ENCODE data around the gene SFRP2. TPM values are rescaled to one million over a fixed set of nuclear protein-coding genes. Genes with fewer than 3 reads are reported as not detected.

The SFRP2 gene
- polyA plus RNA-seq, 12 donors, result 18.0 to 187 (median 52.8) TPM; not detected in 1

DNA sequence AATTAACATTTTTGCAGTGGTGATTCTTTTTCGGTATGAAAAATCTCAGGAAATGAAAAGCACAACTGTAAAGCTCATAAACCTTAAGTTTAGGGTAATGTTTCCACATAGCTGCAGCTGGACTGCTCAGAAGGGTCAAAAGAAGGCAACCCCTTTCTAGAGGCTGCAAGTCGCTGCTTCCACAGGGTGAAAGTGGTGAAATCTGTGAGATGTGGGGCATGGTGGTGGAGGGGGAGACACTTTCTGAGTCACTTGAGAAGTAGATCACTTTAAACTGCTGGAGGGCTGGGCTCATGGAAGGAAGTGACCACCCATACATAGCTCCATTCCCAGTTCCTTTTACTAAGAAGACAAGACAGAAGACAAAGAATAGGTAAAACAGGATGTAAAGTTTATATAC is 8.7 kb downstream of the SFRP2 start:
- no peak for DNase-seq

DNA sequence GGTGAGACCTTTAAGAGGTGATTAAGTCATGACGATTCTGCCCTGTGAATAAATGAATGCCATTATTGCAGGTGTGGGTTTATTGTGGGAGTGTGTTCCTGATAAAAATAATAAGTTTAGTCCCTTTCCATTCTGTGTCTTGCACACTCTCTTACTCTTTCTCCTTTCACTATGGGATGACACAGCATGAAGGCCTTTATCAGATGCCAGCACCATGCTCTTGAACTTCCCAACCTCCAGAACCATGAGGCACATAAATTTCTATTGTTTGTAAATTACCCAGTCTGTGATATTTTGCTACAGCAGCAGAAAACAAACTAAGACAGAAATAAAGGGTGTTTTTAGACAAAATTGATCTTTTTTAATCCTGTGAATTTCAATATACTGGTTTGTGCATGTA is 10.5 kb downstream of the SFRP2 start:
- no peak for DNase-seq

DNA sequence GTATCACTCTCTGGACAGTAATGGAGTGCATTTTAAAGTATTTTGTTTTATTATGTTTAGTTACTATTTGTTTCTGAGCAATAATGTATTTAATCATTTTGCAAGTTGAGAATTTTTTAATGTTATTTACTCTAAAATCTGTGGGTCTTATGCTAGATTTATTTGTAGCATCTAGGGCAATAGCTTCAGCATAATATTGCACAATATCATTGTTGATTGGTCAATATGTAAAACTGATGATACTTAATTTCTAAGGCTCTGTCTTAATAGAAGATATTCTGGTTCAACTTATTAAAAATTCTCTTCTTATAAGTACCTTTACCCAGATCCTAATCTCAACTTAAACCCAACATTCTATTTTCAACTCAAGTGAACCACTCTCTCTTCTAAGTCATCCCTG is 11.5 kb downstream of the SFRP2 start:
- DNase-seq, result no peak

DNA sequence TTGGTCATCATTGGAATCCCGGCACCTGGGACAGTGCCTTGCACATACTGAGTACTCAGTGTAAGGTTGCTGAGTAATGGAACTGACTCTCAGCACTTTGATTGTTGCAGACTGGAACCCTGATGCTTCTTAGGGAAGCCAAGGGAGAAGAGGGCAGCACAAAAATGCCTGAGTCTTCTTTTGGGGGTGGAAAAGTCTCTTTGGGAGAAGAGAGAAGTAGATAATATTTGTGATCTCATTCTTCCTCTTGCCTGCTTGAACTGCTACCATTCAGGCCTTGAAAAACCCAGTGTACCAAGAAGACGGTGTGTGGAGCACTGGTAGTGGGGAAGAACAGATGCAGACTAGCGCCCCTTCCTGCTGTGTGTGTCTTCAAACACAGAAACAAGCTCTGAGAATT is 12.3 kb downstream of the SFRP2 start:
- no peak for DNase-seq

DNA sequence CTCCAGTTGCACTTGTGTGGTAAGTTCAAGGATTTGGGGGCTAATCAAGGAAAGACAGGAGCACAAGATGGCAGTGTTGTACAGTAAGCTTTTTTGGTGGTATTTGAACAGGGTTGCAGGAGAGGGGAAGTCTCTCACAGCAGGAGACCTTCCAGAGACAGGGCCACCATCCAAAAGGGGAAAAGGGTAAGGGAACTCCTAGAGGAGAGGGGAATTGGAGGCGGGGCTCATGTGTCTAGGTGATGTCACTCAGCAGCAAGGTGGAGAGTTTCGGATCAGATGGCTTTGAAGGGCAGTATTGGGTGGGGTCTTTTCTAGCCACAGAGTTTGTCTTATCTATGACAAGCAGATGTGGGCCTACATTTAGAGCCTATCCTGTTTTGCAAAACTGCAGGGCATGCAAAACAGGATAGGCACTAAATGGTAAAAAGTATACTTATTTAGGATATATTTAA is 15.6 kb downstream of the SFRP2 start:
- DNase-seq, result no peak

DNA sequence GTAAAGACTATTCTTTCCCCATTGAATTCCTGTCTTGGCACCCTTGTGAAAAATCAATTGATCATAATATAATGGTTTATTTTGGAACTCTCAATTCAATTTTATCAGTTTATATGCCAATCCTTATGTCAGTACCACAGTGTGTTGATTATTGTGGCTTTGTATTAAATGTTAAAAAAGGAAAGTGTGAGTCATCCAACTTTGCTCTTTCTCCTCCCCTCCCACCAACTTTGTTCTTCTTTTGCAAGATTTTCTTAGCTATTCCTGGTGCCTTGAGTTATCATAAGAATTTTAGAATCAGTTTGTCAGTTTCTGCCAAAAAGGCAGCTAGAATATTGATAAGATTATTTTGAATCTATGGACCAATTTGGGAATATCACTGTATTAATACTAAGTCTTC is 17.8 kb downstream of the SFRP2 start:
- no peak for DNase-seq

DNA sequence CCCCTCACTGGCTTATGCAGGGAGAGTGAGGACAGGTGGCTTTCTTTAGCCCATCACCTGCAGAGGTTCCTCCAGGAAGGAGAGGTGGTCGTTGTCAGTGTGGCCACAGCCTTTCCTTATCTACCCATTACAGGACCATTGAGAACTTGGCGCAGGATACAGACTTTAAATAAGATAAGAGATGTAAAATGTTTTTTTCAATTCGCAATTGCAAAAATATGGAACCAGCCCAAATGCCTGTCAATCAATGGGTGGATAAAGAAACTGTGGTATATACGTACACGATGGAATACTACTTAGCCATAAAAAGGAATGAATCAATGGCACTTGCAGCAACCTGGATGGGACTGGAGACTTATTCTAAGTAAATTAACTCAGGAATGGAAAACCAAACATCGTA is 22.1 kb downstream of the SFRP2 start:
- no peak for DNase-seq

DNA sequence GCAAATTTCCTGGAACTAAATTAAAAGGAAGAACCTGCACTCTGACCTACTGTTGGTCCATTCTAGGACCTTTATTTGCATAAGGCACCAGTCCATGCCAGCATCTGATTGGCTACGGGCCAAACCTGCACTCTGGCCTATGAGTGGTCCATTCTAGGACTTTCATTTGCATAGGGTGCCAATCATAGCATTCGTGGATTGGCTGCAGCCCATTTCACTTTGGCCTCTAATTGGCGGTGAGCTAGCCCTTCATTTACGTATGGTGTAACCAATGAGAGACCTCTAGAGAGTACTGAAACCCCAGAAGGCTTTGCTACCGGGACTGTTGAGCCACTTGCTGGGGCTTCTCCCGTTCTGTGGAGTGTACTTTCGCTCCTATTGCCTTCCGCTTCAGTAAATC is 23.0 kb downstream of the SFRP2 start:
- no peak for DNase-seq

DNA sequence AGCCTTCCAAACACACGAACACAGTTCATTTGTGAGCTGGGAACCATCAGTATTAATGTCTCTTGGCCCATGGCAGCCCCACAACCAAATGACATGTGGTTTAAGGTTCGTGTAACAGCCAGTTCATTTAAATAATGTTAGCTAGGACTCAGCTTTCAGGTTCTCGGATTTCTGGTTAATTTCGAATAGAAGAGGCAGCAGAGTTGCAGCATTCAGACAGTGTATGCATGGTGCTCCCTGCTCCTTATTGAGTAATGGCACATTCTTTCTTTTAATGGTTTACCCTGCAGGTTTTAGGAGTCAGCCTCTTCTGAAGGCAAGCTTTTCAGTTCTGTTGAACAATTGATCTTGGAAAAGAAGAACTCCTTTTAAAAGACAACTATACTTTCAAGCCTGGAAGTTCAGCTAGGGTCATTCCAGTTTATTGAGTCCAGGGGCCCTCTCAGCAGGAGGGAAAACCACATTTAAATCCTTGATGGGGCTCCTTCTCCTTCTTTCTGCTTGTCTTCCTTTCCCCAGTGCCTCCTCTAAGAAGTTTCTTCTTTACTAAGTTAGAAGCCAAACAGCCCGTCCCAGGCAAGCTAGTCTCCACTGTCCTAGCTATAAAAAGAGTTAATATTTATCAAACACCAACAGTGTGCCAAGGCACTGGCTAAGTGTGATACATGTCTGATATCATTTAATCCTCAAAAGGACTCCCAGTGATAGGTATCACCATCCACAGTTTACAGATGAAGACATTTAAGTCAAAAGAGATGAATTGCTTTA is 24.1 kb downstream of the SFRP2 start:
- DNase-seq, result no peak

DNA sequence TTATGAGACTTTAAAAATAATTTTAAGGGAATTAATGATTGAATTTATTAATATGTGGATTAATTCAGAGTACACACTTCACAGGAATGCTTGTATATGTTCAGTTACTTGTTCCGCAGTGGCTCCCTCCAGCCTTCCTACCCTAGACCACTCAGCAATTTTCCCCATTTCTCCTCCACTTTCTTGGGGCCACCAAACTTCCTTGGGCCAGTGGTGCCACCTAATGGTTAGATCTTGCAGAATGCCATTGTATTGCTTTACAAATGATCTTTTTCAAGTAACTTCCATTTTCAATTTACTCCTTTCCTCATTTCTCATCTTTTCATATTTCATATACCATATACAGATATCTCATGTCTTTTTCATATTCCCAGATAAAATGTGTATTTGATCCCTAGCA is 25.5 kb downstream of the SFRP2 start:
- no peak for DNase-seq

DNA sequence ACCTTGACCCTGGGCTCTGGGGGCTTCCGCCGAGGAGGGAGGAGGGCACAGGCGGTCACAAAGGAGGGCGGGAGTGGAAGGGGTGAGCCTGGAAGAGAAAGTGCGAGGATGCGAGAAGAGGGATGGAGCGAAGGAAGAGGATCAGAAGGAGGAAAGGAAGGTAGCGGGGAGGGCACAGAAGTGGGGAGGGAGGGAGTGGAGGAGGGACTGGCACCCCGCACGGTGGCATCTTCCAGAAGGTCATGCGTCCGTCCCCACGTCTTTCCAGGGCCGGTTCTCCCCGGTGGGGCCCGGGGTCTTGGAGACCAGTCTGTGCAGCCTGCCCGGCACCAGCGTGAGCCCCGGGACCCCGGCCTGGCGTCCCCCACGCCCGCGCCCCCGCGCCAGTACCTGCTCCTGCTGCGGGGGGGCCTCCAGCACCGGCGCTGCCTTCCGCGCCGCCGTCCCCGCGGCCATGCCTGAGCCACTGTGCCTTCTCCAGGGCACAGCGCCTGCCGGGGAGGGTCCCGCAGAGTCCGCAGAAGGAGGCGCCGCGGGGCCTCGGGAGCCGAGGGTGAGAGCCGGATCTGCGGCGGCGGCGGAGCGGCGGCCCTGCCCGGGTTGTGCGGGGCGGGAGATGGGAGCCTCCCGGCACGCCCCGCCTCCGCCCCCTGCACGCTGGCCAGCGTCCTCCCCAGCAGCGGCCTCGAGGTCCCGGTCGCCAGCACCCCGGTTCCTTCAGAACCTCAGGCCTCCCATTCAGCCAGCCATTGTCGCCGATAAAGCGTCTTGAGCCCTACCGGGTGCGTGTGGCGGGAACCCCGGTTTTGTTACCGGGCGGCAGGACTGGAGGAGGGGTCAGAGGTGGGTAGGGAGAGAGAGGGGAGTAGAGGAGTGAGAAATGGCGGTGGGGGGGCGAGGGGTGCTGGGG is 29.2 kb downstream of the SFRP2 start, which contains the start of gene RNF175:
RNF175 (minus strand) TSS at position 618 of the 910 bp plus-strand sequence; CDS start at position 456, 162 bp downstream.
- DNase-seq, result no peak

DNA sequence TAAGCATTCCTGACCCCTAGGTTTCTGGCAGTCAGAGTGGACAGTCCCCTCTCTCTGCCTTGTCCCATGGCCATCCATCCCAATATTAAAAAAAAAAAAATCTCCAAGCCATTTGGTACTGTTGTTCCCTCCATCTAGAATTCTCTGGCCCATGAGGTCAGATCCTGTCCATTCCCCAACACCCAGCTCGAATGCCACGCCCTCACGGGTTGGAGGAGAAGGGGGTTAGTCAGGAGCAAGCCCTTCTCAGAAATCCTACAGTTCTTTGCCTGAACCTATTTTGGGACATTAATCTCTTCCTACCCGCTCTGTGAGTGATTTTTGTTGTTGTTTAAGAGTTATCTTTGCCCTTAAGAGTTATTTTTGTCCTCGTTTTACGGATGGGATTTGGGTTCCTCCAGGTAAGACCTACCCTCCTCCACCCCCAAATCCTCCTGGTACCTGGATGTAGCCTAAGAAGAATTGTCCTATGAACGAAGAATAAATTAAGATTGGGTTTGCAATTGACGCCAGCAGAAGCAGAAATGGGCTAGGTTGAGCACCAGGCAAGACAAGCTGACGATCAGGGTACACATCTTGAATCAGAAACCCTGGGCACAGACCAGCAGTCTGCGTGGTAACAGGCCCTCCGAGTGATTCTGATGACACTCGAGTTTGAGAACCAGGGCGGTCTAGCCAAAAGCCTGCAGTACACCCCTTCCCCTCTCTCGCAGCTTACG is 30.0 kb downstream of the SFRP2 start:
- DNase-seq, result no peak

DNA sequence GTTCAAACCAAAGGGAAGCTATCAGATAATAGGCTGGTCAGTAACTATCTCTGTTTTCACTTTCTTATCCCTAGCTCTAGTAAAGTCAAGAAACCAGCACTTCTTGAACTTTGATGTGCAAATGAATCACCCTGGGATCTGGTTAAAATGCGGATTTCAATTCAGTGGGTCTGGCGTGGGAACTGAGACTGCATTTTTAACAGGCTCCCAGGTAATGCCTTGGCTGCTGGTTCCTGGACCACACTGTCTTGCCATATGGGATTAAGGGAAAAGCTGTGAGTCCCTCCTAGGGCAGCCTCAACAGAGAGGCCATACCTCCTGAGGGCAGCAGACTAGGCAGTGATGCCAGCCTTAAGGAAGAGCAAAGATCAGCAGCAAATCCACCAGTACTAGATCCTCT is 30.7 kb downstream of the SFRP2 start:
- no peak for DNase-seq

DNA sequence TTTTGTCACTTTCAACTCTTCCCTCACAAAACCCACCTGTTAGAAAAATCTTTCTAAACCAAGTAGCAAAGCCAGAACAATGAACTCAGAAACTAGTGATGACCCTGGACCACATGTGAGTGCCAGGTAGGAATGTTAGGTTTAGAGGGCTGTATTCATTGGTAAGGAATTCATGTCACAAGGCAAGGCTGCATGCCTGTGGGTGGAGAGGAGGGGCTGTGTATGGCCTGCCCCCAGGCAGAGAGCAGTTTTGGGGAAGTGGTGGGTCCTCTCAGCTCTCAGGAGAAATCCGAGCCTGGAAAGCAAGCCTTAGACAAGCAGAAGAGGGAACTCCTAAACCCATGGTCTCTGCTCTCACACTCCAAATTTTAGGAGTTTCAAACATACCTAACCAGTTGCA is 31.5 kb downstream of the SFRP2 start:
- DNase-seq, result no peak

DNA sequence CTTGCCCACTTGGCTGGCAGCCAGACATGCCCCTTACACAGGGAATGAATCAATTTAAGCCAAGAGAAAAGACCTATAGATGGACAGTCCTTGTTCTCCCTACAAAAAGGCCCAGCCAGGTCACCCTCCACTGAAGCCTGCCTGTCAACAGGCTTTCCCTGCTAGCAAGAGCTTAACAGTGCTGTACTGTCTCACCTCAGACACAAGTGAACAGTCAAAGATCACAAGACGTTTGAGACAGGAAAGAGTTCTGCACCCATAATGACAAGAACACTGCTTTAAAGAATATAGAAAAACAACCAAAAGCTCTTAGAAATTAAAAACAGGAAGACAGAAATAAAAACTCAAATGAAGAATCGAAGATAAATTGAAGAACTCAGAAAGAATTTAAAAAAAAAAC is 33.7 kb downstream of the SFRP2 start:
- no peak for DNase-seq

DNA sequence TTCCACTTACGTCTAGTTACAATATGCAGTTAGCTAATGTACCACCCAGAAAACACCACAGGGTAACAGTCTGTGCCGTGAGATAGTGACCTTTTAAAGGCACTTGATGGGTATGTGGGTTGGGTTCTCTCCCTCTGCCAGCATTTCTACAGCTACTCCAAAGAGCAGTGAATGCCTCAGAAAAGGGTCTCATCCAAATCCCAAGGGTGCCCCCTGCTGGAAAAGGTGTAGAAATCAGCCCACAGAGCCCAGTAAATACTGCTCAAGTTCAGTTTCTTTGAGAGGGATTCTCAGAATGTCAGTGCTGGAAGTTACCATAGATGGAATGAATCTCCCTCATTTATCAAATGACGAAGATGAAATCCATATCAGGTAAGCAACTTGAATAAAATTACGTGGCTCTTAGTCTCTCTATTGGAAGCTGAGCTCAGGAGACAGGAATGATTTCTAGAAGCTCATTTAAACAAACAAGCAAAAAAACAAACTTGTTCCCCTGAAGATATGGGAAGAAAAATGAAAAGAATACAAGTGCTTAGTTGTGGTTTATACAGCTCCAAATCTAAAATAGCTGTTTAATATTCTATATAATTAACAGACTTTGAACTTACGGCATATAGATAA is 38.6 kb downstream of the SFRP2 start:
- DNase-seq, result peak; percentile 67

DNA sequence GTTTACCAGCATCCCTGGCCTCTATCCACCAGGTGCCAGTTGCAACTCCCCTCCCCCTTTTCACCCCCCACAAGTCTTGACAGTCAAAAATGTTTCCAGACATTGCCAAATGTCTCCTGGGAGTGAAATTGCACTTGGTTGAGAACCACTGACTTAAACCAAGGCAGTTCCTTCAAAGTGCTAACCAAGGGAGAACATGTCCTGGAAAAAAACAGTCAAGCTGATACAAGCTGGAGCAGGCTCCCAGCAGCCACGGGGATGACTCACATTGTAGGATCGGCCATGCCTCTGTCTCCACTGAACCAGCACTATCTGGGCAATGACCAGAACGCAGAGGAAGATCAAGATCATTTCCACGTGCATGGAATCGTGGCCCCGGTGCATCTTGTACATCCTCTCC is 40.5 kb downstream of the SFRP2 start:
- DNase-seq, result no peak

DNA sequence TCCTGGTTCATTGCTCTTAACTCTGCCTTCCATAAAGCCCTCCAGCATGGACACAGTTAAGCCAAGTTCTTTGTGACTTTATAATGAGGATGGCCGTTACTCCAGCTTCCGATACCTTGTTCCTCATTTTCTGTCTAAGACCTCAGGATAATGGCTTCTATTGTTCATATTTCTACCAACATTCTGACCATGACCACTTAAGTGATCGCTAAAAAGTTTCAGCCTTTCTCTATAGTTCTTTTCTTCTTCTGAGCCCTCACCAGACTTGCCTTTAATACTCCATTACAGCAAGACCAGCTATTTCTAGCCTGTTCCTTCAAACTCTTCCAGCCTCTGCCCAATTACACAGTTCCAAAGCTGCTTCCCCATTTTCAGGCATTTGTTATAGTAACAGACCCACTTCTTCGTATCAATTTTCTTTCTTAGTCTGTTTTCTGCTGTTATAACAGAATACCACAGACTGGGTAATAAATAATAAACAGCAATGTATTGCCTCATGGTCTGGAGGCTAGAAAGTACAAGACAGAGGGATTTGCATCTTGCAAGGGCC is 41.4 kb downstream of the SFRP2 start:
- no peak for DNase-seq

DNA sequence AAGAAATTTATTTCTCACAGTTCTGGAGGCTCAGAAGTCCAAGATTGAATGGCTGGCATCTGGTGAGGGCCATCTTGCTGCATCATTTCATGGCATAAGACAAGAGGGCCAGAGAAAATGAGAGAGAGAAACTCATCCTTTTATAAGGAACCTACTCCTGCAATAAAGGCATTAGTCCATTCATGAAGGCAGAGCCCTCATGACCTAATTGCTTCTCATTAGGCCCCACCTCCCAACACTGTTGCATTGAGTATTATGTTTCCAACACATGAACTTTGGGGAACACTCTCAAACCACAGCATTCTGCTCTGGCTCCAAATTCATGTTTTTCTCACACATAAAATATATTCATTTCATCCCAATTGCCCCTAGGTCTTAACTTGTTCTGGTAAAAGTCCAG is 43.2 kb downstream of the SFRP2 start:
- DNase-seq, result no peak

DNA sequence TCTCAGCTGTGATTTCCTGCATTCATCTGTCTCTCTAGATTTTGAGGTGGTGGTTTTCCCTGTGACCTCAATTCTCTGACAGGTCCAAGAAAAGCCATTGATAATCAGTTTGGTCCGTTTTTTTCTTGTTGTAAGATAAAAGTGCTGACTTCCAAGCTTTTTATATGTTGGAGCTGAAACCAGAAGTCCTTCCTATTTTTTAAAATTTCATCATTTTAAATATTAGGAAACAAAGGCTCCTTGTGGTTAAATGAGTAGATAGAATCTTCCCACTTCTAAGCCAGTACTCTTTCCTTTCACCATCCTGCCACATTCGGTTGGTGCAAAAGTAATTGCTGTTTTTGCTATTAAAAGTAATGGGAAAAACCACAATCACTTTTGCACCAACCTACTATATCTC is 47.3 kb downstream of the SFRP2 start:
- no peak for DNase-seq

DNA sequence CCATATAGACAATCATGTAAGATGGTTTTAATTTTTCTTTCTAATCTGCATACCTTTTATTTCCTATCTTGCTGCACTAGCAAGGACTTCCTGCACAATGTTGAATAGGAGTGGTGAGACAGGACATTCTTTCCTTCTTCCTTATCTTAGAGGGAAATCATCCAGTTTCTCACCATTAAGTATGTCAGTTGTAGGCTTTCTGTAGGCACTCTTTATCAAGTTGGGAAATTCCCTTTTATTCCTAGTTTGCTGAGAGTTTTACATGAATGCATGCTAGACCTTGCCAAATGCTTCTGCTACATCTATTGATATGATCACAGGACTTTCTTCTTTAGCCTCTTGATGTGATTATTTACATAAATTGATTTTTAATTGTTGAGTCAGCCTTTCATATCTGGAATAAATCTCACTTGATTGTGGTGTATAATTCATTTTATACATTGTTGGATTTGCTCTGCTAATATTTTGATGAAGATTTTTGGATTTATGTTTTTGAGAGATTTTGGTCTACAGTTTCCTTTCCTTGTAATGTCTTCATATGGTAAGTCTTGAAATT is 52.9 kb downstream of the SFRP2 start:
- no peak for DNase-seq
